Mesendoderm (in vitro differentiated cells): ENCODE data around the gene RNFT2.

Experiments used
- DNase-seq: peaks from one replicate; pipeline ENCODE4 v3.0.0; 2013
- H2AK5ac ChIP-seq: 2 replicates; pipeline ENCODE4 v1.6.1; 2013; ENCODE audit warnings: low read length, inconsistent platforms
- H2BK120ac ChIP-seq: 2 replicates; pipeline ENCODE4 v1.6.1; 2013; ENCODE audit warnings: low read depth, mild to moderate bottlenecking, low read length, moderate library complexity, mixed read lengths
- H2BK15ac ChIP-seq: replicated peaks from 2 replicates; pipeline ENCODE4 v1.6.1; 2013; ENCODE audit warnings: low read depth, mild to moderate bottlenecking, moderate library complexity
- H2BK5ac ChIP-seq: 2 replicates; pipeline ENCODE4 v1.6.1; 2013; ENCODE audit warnings: low read length, inconsistent platforms
- H3K18ac ChIP-seq: 2 replicates; pipeline ENCODE4 v1.6.1; 2013; ENCODE audit warnings: mild to moderate bottlenecking, low read length, mixed read lengths
- H3K23ac ChIP-seq: one replicate; pipeline ENCODE4 v1.6.1; 2013; ENCODE audit warnings: low read length
- H3K27ac ChIP-seq: 2 replicates; pipeline ENCODE4 v1.5.1; 2013; ENCODE audit warnings: low read depth, mild to moderate bottlenecking, inconsistent platforms, low read length, moderate library complexity
- H3K27me3 ChIP-seq: 2 replicates; pipeline ENCODE4 v1.6.1; 2013; ENCODE audit warnings: low read length, control low read depth, mild to moderate bottlenecking, inconsistent platforms; ENCODE audit not compliant: insufficient read depth, poor library complexity
- H3K36me3 ChIP-seq: 2 replicates; pipeline ENCODE4 v1.6.1; 2013; ENCODE audit warnings: low read length, inconsistent platforms; ENCODE audit not compliant: control insufficient read depth, insufficient read depth
- H3K4ac ChIP-seq: one replicate; pipeline ENCODE4 v1.6.1; 2013; ENCODE audit warnings: low read depth, mild to moderate bottlenecking, low read length, moderate library complexity
- H3K4me1 ChIP-seq: 2 replicates; pipeline ENCODE4 v1.6.1; 2013; ENCODE audit warnings: low read depth, low read length, inconsistent platforms; ENCODE audit not compliant: control insufficient read depth
- H3K4me2 ChIP-seq: 2 replicates; pipeline ENCODE4 v1.6.1; 2013; ENCODE audit warnings: low read length
- H3K4me3 ChIP-seq: 2 replicates; pipeline ENCODE4 v1.5.1; 2013; ENCODE audit warnings: mild to moderate bottlenecking, low read length
- H3K56ac ChIP-seq: one replicate; pipeline ENCODE4 v1.6.1; 2013; ENCODE audit warnings: low read length
- H3K79me1 ChIP-seq: 2 replicates; pipeline ENCODE4 v1.6.1; 2013; ENCODE audit warnings: low read length, inconsistent platforms
- H3K79me2 ChIP-seq: 2 replicates; pipeline ENCODE4 v1.6.1; 2013; ENCODE audit warnings: mild to moderate bottlenecking, low read length; ENCODE audit not compliant: control insufficient read depth, insufficient read depth
- H3K9ac ChIP-seq: 2 replicates; pipeline ENCODE4 v1.6.1; 2013; ENCODE audit warnings: low read length, inconsistent platforms
- H4K5ac ChIP-seq: one replicate; pipeline ENCODE4 v1.6.1; 2013; ENCODE audit warnings: low read length
- H4K8ac ChIP-seq: one replicate; pipeline ENCODE4 v1.6.1; 2013; ENCODE audit warnings: low read depth, mild to moderate bottlenecking, control low read depth, low read length, moderate library complexity
- WGBS: extraction: QIAGEN DNeasy Blood & Tissue Kit; methylation state at CpG from one replicate; pipeline ENCODE4 v1.1.7; 2013; ENCODE audit warnings: low lambda C conversion rate, missing lambda C conversion rate; ENCODE audit not compliant: insufficient coverage; ENCODE audit errors: extremely low coverage; 5-methylcytosine and 5-hydroxymethylcytosine counted together

The RNFT2 gene

DNA sequence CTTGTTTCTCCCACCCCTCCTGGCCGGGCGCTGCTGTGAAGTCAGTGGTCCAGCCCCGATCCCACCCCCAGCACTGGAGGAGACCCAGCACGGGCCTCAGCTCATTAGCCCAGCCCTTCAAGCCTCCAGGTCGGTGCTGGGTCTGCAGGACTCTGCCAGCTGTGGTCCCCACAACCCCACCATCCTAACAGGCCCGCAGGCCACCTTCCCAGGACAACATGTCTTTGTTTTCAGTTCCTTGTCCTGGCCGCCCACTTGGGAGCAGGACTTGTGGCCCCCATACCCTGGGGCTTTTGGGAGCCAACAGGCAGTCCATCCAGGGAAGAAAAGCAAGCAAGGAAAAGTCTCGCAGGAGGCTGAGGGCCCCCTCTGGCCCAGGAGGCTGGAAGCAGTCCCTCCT is 83.2 kb downstream of the RNFT2 start:
- H3K56ac ChIP-seq, result no peak overlapping the region
- no peaks in the 10 kb centered on the region for H3K79me2 ChIP-seq
- no peak overlapping the region for H2BK15ac ChIP-seq
- H3K36me3 ChIP-seq, result no peaks in the 10 kb centered on the region
- H2BK5ac ChIP-seq, result no peak overlapping the region
- no peak overlapping the region for H2BK120ac ChIP-seq
- H3K9ac ChIP-seq, result no peak overlapping the region
- H3K4me2 ChIP-seq, result no peak overlapping the region
- H3K4ac ChIP-seq, result no peak overlapping the region
- H3K18ac ChIP-seq, result no peak overlapping the region
- DNase-seq, result no peak
- no peak overlapping the region for H4K8ac ChIP-seq
- H3K23ac ChIP-seq, result no peak overlapping the region
- H4K5ac ChIP-seq, result no peak overlapping the region
- H3K79me1 ChIP-seq, result peaks cover 3% of the 10 kb centered on the region
- WGBS, result no CpG with 5 or more reads among the region's 8 CpGs
- no peak overlapping the region for H3K27ac ChIP-seq
- H3K27me3 ChIP-seq, result no peaks in the 10 kb centered on the region
- H3K4me3 ChIP-seq, result no peak overlapping the region
- peaks cover 3% of the 10 kb centered on the region for H3K4me1 ChIP-seq
- no peak overlapping the region for H2AK5ac ChIP-seq

DNA sequence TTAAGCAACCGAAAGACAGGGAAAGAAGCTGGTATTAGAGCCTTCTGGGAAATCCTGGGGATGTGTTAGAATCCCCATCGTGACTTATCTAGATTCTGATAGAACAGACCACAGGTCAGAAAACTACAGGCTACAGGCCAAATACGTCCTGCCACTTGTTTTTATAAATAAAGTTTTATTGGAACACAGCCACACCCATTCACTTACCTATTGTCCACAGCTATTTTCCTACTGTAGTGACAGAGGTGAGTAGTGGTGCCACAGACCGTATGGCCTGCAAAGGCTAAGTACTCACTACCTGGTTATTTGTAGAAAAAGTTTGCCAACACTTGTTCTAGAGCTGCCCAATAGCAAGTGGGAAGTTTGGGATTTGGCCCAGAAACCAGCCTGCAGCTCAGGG is 89.3 kb downstream of the RNFT2 start:
- Histone ChIP-seq H2BK120ac (no peak overlapping the region), H2AK5ac (no peak overlapping the region), H3K23ac (no peak overlapping the region), H3K4ac (no peak overlapping the region), H3K9ac (no peak overlapping the region), H4K5ac (no peak overlapping the region), H3K27ac (no peak overlapping the region), H2BK15ac (no peak overlapping the region), H4K8ac (no peak overlapping the region), H3K4me1 (no peaks in the 10 kb centered on the region), H3K4me3 (no peak overlapping the region), H3K27me3 (no peaks in the 10 kb centered on the region), H3K18ac (no peak overlapping the region), H3K56ac (no peak overlapping the region), H3K4me2 (no peak overlapping the region), H3K79me2 (no peaks in the 10 kb centered on the region), H3K79me1 (no peaks in the 10 kb centered on the region), H3K36me3 (no peaks in the 10 kb centered on the region), H2BK5ac (no peak overlapping the region)
- DNase-seq, result peak; percentile 28
- WGBS, result no CpG with 5 or more reads among the region's 4 CpGs

DNA sequence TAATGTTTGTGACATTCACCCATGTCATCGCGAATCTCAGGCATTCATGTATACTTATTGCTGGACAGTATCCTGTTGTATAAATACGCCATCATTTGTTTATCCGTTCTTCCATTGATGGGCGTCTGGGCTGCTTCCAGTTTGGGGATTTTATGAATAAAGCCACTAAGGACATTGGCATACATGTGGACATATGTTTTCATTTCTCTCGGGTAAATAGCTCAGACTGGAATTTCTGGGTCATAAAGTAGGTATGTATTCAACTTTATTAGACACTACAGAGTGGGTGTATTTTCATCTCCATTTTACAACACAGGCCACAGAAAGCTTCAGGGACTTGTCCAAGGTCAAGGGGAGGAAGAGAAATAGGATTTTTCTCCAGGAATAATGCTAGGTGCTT is 94.2 kb downstream of the RNFT2 start:
- Histone ChIP-seq H3K4ac (no peak overlapping the region), H3K79me2 (no peaks in the 10 kb centered on the region), H3K27me3 (no peaks in the 10 kb centered on the region), H4K5ac (no peak overlapping the region), H3K9ac (no peak overlapping the region), H3K4me3 (no peak overlapping the region), H3K4me1 (no peaks in the 10 kb centered on the region), H3K79me1 (no peaks in the 10 kb centered on the region), H2BK5ac (no peak overlapping the region), H2BK15ac (no peak overlapping the region), H2BK120ac (no peak overlapping the region), H3K23ac (no peak overlapping the region), H3K27ac (no peak overlapping the region), H3K36me3 (no peaks in the 10 kb centered on the region), H4K8ac (no peak overlapping the region), H3K56ac (no peak overlapping the region), H3K18ac (no peak overlapping the region), H2AK5ac (no peak overlapping the region), H3K4me2 (no peak overlapping the region)
- DNase-seq, result no peak
- WGBS, result no CpG with 5 or more reads among the region's 6 CpGs

DNA sequence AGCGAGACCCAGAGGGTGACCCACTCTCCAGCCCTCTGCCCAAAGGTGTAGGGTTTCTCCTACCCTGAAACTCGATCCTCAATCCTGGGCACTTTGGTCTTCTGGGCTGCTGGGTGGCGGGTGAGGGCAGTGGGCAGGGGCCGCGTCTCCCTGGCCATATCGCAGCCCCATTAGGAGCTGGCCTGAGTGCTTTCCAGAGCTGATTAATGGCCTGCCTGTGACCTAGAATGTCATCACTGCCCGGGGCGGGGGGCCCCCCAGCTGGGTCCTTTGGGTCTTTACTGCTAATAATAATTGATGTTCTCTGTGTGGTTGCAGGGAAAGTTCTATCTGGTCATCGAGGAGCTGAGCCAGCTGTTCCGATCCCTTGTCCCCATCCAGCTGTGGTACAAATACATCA is 95.4 kb downstream of the RNFT2 start:
- Histone ChIP-seq H3K4ac (no peak overlapping the region), H3K56ac (no peak overlapping the region), H2AK5ac (no peak overlapping the region), H2BK5ac (no peak overlapping the region), H3K36me3 (no peaks in the 10 kb centered on the region), H3K4me3 (no peak overlapping the region), H3K23ac (no peak overlapping the region), H3K9ac (no peak overlapping the region), H3K79me2 (no peaks in the 10 kb centered on the region), H3K4me1 (no peaks in the 10 kb centered on the region), H2BK15ac (no peak overlapping the region), H4K8ac (no peak overlapping the region), H4K5ac (no peak overlapping the region), H2BK120ac (no peak overlapping the region), H3K18ac (no peak overlapping the region), H3K27ac (no peak overlapping the region), H3K27me3 (no peaks in the 10 kb centered on the region), H3K4me2 (no peak overlapping the region), H3K79me1 (no peaks in the 10 kb centered on the region)
- no CpG with 5 or more reads among the region's 10 CpGs for WGBS
- DNase-seq, result no peak

DNA sequence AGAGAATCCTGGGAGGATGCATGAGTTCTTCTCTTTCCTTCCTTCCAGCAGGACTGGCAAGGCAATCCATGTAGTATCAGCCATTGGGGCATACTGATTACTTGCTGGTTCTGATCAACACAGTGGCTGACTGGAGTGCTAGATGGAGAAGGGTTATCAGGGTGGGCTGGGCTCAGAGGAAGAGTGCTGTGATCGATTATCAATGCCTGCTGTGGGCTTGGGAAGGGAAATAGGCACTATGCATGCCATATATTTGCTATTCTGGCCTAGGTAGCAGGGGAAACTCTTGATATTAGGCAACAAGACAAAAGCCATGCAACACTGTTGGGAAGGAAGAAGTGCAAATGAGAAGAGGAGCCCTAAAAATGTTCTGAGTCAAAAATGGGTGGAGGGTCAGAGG is 97.4 kb downstream of the RNFT2 start:
- no peaks in the 10 kb centered on the region for H3K4me1 ChIP-seq
- DNase-seq, result no peak
- no peak overlapping the region for H2BK5ac ChIP-seq
- H2BK15ac ChIP-seq, result no peak overlapping the region
- no CpG with 5 or more reads among the region's 1 CpG for WGBS
- H3K18ac ChIP-seq, result no peak overlapping the region
- no peaks in the 10 kb centered on the region for H3K36me3 ChIP-seq
- no peaks in the 10 kb centered on the region for H3K27me3 ChIP-seq
- no peak overlapping the region for H3K27ac ChIP-seq
- H2AK5ac ChIP-seq, result no peak overlapping the region
- no peak overlapping the region for H4K5ac ChIP-seq
- no peaks in the 10 kb centered on the region for H3K79me2 ChIP-seq
- no peaks in the 10 kb centered on the region for H3K79me1 ChIP-seq
- no peak overlapping the region for H3K4me3 ChIP-seq
- no peak overlapping the region for H3K56ac ChIP-seq
- no peak overlapping the region for H3K23ac ChIP-seq
- H3K9ac ChIP-seq, result no peak overlapping the region
- H2BK120ac ChIP-seq, result no peak overlapping the region
- no peak overlapping the region for H4K8ac ChIP-seq
- no peak overlapping the region for H3K4me2 ChIP-seq
- no peak overlapping the region for H3K4ac ChIP-seq

DNA sequence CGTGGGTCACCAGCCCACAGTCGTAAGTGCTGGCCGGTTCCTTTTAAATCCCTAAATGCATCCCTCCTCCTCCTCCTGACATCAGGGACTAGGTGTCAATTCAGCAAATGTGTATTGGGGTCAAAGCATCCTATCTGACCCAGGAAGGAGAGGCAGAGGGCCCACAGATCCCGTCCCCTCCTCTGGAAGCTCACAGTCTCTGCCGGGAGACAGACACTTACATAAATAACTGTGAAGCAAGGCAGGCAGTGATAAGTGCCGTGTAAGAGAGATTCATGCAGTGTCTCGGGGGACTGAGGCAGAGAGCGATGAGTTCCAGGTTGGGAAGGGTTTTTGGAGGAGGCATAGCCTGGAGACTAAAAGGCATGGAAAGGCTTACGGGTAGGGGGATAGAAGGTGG is 99.0 kb downstream of the RNFT2 start:
- Histone ChIP-seq H3K4ac (no peak overlapping the region), H3K79me2 (no peaks in the 10 kb centered on the region), H3K56ac (no peak overlapping the region), H3K36me3 (no peaks in the 10 kb centered on the region), H3K27me3 (no peaks in the 10 kb centered on the region), H3K9ac (no peak overlapping the region), H3K18ac (no peak overlapping the region), H2BK5ac (no peak overlapping the region), H3K4me2 (no peak overlapping the region), H2AK5ac (no peak overlapping the region), H2BK120ac (no peak overlapping the region), H4K5ac (no peak overlapping the region), H3K4me3 (no peak overlapping the region), H4K8ac (no peak overlapping the region), H3K4me1 (no peaks in the 10 kb centered on the region), H3K27ac (no peak overlapping the region), H2BK15ac (no peak overlapping the region), H3K23ac (no peak overlapping the region), H3K79me1 (no peaks in the 10 kb centered on the region)
- WGBS, result no CpG with 5 or more reads among the region's 9 CpGs
- DNase-seq, result peak; percentile 42
